HCT116 (cell line): ENCODE data around the gene TAS2R50. TPM values are rescaled to one million over a fixed set of nuclear protein-coding genes. Genes with fewer than 3 reads are reported as not detected.

Experiments used
- ATAC-seq: fragments of 200-7000 bp; cut with Tn5 transposase; 2 replicates; pipeline ENCODE4 v1.9.1; 2020; ENCODE audit warnings: mild to moderate bottlenecking, moderate library complexity
- BruUV-seq: library from RNA; stranded (reverse); fragments of 400-500 nt; replicated peaks from 2 replicates; lab custom pipeline; 2021; lab: Mats Ljungman, UMichigan
- CTCF ChIA-PET: fragments of 300-600 bp; sonication (Branson Sonifier 250); formaldehyde crosslinking; loops from one replicate; lab custom pipeline; 2021; ENCODE audit warnings: antibody characterized with exemption; lab: Charles Lee
- POLR2A ChIA-PET: fragments of 300-600, 350-600 bp; sonication (Branson Sonifier 250); formaldehyde crosslinking; loops from one replicate; lab custom pipeline; 2021; ENCODE audit warnings: antibody characterized with exemption; lab: Charles Lee
- RAD21 ChIA-PET, 2 experiments: fragments of 300-600 bp; sonication (Branson Sonifier 250); formaldehyde crosslinking; loops; one replicate each; lab custom pipeline; 2023; ENCODE audit warnings: low total read pairs in 2 of 2; ENCODE audit not compliant: uncharacterized antibody in 2 of 2, unreplicated experiment in 2 of 2, low non-redundant PET in 1 of 2; lab: Charles Lee
- DNase-seq: peaks from one replicate; pipeline ENCODE4 v3.0.0-alpha.2; 2010; ENCODE audit warnings: low read depth, low spot score
- H2AFZ ChIP-seq: fragments of 200-600 bp; shearing (Covaris generic), sonication (generic); 2 replicates; pipeline ENCODE4 v1.6.1; 2017; ENCODE audit warnings: low read depth, mixed run types, mixed read lengths, antibody characterized with exemption, low read length; ENCODE audit not compliant: poor library complexity, severe bottlenecking
- H3K27ac ChIP-seq: 2 replicates; pipeline ENCODE4 v1.5.1; 2012; ENCODE audit warnings: low read depth, low read length
- H3K27me3 ChIP-seq: fragments of 200-600 bp; sonication (generic); 2 replicates; pipeline ENCODE4 v1.6.1; 2016; ENCODE audit warnings: mixed run types, low read length, mixed read lengths; ENCODE audit not compliant: insufficient read depth
- H3K36me3 ChIP-seq, 2 experiments: fragments of 200-500 bp in 1 of 2; fragments of 200-600 bp in 1 of 2; sonication (Bioruptor generic) in 1 of 2; sonication (generic) in 1 of 2; 2 replicates each; pipeline versions ENCODE4 v1.5.1 to v1.6.1; 2014 to 2016; ENCODE audit warnings: low read length in 2 of 2, inconsistent platforms in 1 of 2, mixed read lengths in 1 of 2, mixed run types in 1 of 2; ENCODE audit not compliant: insufficient read depth in 2 of 2, control insufficient read depth in 1 of 2
- H3K4me1 ChIP-seq, 2 experiments: fragments of 200-600 bp in 1 of 2; sonication (generic) in 1 of 2; 2 replicates each; pipeline versions ENCODE4 v1.5.1 to v1.6.1; 2012 to 2017; ENCODE audit warnings: low read length in 2 of 2, inconsistent platforms in 1 of 2, mild to moderate bottlenecking in 1 of 2, mixed read lengths in 1 of 2, mixed run types in 1 of 2, moderate library complexity in 1 of 2; ENCODE audit not compliant: insufficient read depth in 2 of 2, control insufficient read depth in 1 of 2
- H3K4me2 ChIP-seq: fragments of 200-600 bp; sonication (generic); 2 replicates; pipeline ENCODE4 v1.6.1; 2017; ENCODE audit warnings: mixed run types, low read length, mixed read lengths
- H3K4me3 ChIP-seq, 2 experiments: fragments of 200-600 bp in 1 of 2; sonication (generic) in 1 of 2; replicated peaks in 1 of 2; 2 replicates each; pipeline ENCODE4 v1.5.1; 2011 to 2016; ENCODE audit warnings: low read length in 2 of 2, control low read depth in 1 of 2, low read depth in 1 of 2, mild to moderate bottlenecking in 1 of 2, mixed read lengths in 1 of 2, mixed run types in 1 of 2
- H3K79me2 ChIP-seq: fragments of 200-600 bp; sonication (generic); 2 replicates; pipeline ENCODE4 v1.6.1; 2017; ENCODE audit warnings: mild to moderate bottlenecking, mixed run types, low read length, moderate library complexity, mixed read lengths; ENCODE audit not compliant: insufficient read depth
- H3K9ac ChIP-seq: fragments of 200-600 bp; sonication (generic); 2 replicates; pipeline ENCODE4 v1.6.1; 2016; ENCODE audit warnings: low read length, mixed read lengths
- H3K9me2 ChIP-seq: fragments of 200-600 bp; sonication (generic), shearing (Covaris generic); 2 replicates; pipeline ENCODE4 v1.6.1; 2017; ENCODE audit warnings: mixed run types, mild to moderate bottlenecking, moderate library complexity; ENCODE audit not compliant: insufficient read depth
- H3K9me3 ChIP-seq, 2 experiments: fragments of 200-500 bp in 1 of 2; fragments of 200-600 bp in 1 of 2; sonication (Bioruptor generic) in 1 of 2; sonication (generic) in 1 of 2; 2 replicates each; pipeline ENCODE4 v1.6.1; 2014 to 2017; ENCODE audit warnings: low read length in 2 of 2, mixed read lengths in 2 of 2, inconsistent platforms in 1 of 2, low read depth in 1 of 2, mild to moderate bottlenecking in 1 of 2, mixed run types in 1 of 2, moderate library complexity in 1 of 2; ENCODE audit not compliant: control insufficient read depth in 1 of 2, insufficient read depth in 1 of 2
- H4K20me1 ChIP-seq: fragments of 200-600 bp; sonication (generic), shearing (Covaris generic); 2 replicates; pipeline ENCODE4 v1.6.1; 2017; ENCODE audit warnings: mixed run types, mild to moderate bottlenecking, moderate library complexity; ENCODE audit not compliant: insufficient read depth
- ATF3 ChIP-seq: IDR thresholded peaks from 2 replicates; pipeline ENCODE4 v1.6.1; 2012
- ELF1 ChIP-seq: IDR thresholded peaks from 2 replicates; pipeline ENCODE4 v1.6.1; 2012; ENCODE audit warnings: low read depth, borderline replicate concordance
- RAD21 ChIP-seq: IDR thresholded peaks from 2 replicates; pipeline ENCODE4 v1.6.1; 2012; ENCODE audit warnings: low read depth, mild to moderate bottlenecking
- SP1 ChIP-seq: IDR thresholded peaks from 2 replicates; pipeline ENCODE4 v1.6.1; 2012; ENCODE audit warnings: low read depth
- YY1 ChIP-seq: IDR thresholded peaks from 2 replicates; pipeline ENCODE4 v1.6.1; 2011; ENCODE audit warnings: low read length, low read depth, moderate library complexity, mild to moderate bottlenecking; ENCODE audit not compliant: insufficient replicate concordance; ENCODE audit errors: extremely low read depth
- ZFX ChIP-seq: fragments of 450-650 bp; IDR thresholded peaks from 2 replicates; pipeline ENCODE4 v1.6.1; 2017
- intact Hi-C: fragments of 100-400 bp; cut with micrococcal nuclease; formaldehyde crosslinking; loops from 2 replicates; pipeline ENCODE4 v1.10.0; 2022
- total RNA-seq: library from RNA; stranded (reverse); gene quantifications from one replicate; pipeline ENCODE4 v1.2.1, GENCODE V29; 2021; ENCODE audit not compliant: unreplicated experiment
- TF ChIP-seq, protein P1 (sequence below): IDR thresholded peaks from 2 replicates; pipeline ENCODE4 v1.6.1; 2012

TAS2R50 gene
- total RNA-seq, 1 experiment from 2014 or later: 0.54 TPM

GRCh38 chr12:10959804-10960203 is 26.9 kb downstream of the TAS2R50 start:
- no peaks in the 10 kb centered on the region for H4K20me1 ChIP-seq
- H2AFZ ChIP-seq: no peak overlapping the region
- POLR2A ChIA-PET: no interaction called here
- peaks cover 0 to 5% of the 10 kb centered on the region in 2 experiments; a peak in 1 of 4 replicates for H3K9me3 ChIP-seq
- RAD21 ChIA-PET: interaction anchor here in 1 of 2 experiments (0.6 kb wide), 1 partner anchor 14 kb away, joined by 3 read pairs; no protein-coding TSS in a partner anchor
- H3K4me2 ChIP-seq: no peak overlapping the region
- no peaks in the 10 kb centered on the region for H3K4me1 ChIP-seq
- H3K79me2 ChIP-seq: peaks cover 19% of the 10 kb centered on the region
- H3K4me3 ChIP-seq: no peak overlapping the region
- no peaks in the 10 kb centered on the region for H3K9me2 ChIP-seq
- intact Hi-C loops: no loop called here
- H3K36me3 ChIP-seq: no peaks in the 10 kb centered on the region
- ATAC-seq (no peak), DNase-seq (no peak)
- no peaks in the 10 kb centered on the region for H3K27me3 ChIP-seq
- BruUV-seq: no TSS peak
- no peak overlapping the region for H3K27ac ChIP-seq
- H3K9ac ChIP-seq: no peak overlapping the region
- CTCF ChIA-PET: no interaction called here
- TF ChIP-seq SP1: no peak
- TF ChIP-seq YY1: no peak
- TF ChIP-seq ZFX: no peak
- TF ChIP-seq, protein P1, sequence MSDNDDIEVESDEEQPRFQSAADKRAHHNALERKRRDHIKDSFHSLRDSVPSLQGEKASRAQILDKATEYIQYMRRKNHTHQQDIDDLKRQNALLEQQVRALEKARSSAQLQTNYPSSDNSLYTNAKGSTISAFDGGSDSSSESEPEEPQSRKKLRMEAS: no peak
- TF ChIP-seq RAD21: peak; percentile 36; the same call in 1 of the 2 replicates
- TF ChIP-seq ATF3: no peak
- TF ChIP-seq, all 23 proteins: peak for 1

GRCh38 chr12:10957741-10958140 is 29.0 kb downstream of the TAS2R50 start:
- H3K27me3 ChIP-seq: no peaks in the 10 kb centered on the region
- CTCF ChIA-PET: no interaction called here
- RAD21 ChIA-PET: no interaction called here
- peaks cover 0 to 5% of the 10 kb centered on the region in 2 experiments; a peak in 1 of 4 replicates for H3K9me3 ChIP-seq
- H2AFZ ChIP-seq: no peak overlapping the region
- intact Hi-C loops: no loop called here
- BruUV-seq: no TSS peak
- H3K4me2 ChIP-seq: no peak overlapping the region
- H3K9ac ChIP-seq: no peak overlapping the region
- DNase-seq (no peak), ATAC-seq (no peak)
- H3K4me3 ChIP-seq: no peak overlapping the region
- POLR2A ChIA-PET: no interaction called here
- no peak for TF ChIP-seq SP1
- no peak for TF ChIP-seq ELF1
- TF ChIP-seq, all 23 proteins: peak for 0
- no peaks in the 10 kb centered on the region for H3K4me1 ChIP-seq
- no peaks in the 10 kb centered on the region for H4K20me1 ChIP-seq
- H3K79me2 ChIP-seq: peaks cover 30% of the 10 kb centered on the region
- H3K27ac ChIP-seq: no peak overlapping the region
- H3K9me2 ChIP-seq: no peaks in the 10 kb centered on the region
- H3K36me3 ChIP-seq: no peaks in the 10 kb centered on the region
